ENCODE results near the gene USP20. TPM values are rescaled to one million over a fixed set of nuclear protein-coding genes. Genes with fewer than 3 reads are reported as not detected.

USP20 gene
- total RNA-seq, 1 donor from 2014 or later, result 15.7 TPM

DNA sequence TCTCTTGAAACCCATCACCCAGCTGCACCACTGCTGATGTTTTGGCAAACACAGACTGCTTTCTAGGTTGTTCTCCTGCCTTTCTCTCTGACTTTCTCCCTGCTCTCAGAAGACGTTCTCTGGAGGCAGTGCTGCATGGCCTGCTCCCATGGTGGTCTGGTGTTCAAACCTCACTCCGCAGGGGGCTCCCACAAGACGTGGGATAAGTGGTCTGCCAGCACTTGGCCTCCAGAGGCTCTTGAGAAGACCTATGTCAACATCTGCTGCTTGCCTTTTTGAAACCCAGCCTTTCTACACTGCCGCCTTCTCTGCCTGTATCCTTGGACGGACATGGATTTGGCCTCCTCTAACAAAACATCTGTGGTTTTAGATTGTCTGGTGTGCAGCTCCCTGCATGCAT lies 16.6 kb downstream of the USP20 start:
- TF ChIP-seq, protein P1, sequence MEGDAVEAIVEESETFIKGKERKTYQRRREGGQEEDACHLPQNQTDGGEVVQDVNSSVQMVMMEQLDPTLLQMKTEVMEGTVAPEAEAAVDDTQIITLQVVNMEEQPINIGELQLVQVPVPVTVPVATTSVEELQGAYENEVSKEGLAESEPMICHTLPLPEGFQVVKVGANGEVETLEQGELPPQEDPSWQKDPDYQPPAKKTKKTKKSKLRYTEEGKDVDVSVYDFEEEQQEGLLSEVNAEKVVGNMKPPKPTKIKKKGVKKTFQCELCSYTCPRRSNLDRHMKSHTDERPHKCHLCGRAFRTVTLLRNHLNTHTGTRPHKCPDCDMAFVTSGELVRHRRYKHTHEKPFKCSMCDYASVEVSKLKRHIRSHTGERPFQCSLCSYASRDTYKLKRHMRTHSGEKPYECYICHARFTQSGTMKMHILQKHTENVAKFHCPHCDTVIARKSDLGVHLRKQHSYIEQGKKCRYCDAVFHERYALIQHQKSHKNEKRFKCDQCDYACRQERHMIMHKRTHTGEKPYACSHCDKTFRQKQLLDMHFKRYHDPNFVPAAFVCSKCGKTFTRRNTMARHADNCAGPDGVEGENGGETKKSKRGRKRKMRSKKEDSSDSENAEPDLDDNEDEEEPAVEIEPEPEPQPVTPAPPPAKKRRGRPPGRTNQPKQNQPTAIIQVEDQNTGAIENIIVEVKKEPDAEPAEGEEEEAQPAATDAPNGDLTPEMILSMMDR (IDR thresholded peaks at IDR 0.05; ENCODE audit: insufficient read depth, low read length, poor library complexity, severe bottlenecking), result no peak
- H3K36me3 ChIP-seq (ENCODE audit: control insufficient read depth, insufficient read depth, low read length), result peaks cover 3% of the 10 kb centered on the region
- DNase-seq (ENCODE audit: low read depth), result no peak
- no peak overlapping the region for H3K4me3 ChIP-seq (ENCODE audit: low read depth, low read length)
- H3K27me3 ChIP-seq (ENCODE audit: control insufficient read depth, insufficient read depth, low read length), result no peaks in the 10 kb centered on the region

DNA sequence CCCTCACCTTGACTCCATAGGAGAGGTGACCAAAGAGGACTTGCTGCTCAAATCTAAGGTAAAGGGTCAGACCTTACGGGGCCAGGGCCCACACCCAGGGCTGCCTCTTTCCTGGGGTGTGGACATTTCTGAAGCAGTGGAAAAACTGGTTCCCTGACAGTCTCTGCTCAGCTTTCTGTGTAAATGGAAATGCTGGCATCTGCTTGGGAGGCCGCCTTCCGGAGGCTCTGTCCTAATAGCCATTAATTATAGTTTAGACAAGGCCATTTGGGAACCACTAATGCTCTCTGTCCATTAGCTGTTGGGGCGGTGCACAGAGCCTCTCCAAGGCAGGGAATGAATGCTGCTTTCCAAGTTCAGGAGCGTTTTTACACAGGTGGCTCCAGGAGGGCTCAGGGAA lies 17.3 kb downstream of the USP20 start:
- no peak for DNase-seq (ENCODE audit: low read depth)
- TF ChIP-seq, protein P1 (IDR thresholded peaks at IDR 0.05; ENCODE audit: insufficient read depth, low read length, poor library complexity, severe bottlenecking), result no peak
- Histone ChIP-seq H3K36me3 (ENCODE audit: control insufficient read depth, insufficient read depth, low read length) (peaks cover 4% of the 10 kb centered on the region), H3K4me3 (ENCODE audit: low read depth, low read length) (no peak overlapping the region), H3K27me3 (ENCODE audit: control insufficient read depth, insufficient read depth, low read length) (no peaks in the 10 kb centered on the region)

DNA sequence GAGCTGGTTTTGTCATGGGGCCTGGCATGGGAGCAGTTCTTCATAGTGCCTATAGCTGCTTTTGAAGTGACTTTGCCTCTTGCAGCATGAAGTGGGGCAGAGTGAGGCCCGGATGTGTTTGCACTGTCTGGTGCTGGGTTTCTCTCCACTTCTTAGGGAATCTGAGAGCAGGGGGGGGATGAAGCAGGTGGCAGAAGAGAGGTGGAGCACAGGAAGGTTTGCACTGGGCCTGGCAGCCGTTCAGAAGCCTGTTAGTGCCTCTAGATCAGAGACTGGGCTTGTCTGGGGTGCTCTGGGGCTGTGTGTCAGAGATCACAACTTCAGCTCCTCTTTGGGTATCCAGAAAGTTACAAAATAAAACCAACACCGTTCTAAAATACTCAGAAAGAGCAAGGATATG lies 18.4 kb downstream of the USP20 start:
- Histone ChIP-seq H3K36me3 (ENCODE audit: control insufficient read depth, insufficient read depth, low read length) (peaks cover 4% of the 10 kb centered on the region), H3K4me3 (ENCODE audit: low read depth, low read length) (no peak overlapping the region), H3K27me3 (ENCODE audit: control insufficient read depth, insufficient read depth, low read length) (no peaks in the 10 kb centered on the region)
- DNase-seq (ENCODE audit: low read depth), result no peak
- TF ChIP-seq, protein P1 (IDR thresholded peaks at IDR 0.05; ENCODE audit: insufficient read depth, low read length, poor library complexity, severe bottlenecking), result no peak

DNA sequence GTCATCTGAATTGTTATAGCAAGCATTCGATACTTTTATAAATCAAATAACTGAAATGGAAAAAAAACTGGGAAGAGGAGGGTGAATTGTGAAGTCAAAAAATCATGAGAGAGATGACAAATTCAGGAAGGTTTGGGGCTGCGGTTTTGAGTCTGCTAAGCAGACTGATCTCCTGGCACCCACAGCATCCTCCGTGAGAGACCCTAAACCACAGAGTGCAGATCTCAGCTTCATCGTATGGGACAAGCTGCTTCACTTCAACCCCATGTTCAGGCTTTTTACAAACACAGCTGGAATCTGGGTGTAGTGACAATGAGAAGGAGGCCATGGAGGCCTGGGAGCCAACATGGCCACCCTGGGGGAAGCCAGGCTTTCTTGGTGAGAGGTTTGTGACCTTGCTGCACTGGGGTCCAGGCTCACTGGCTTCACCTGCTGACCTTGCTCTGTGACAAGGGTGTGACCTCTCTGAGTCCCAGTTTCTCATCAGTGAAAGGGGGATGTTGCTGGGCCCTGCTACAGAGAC lies 19.4 kb downstream of the USP20 start:
- peaks cover 4% of the 10 kb centered on the region for H3K36me3 ChIP-seq (ENCODE audit: control insufficient read depth, insufficient read depth, low read length)
- TF ChIP-seq, protein P1 (IDR thresholded peaks at IDR 0.05; ENCODE audit: insufficient read depth, low read length, poor library complexity, severe bottlenecking), result no peak

DNA sequence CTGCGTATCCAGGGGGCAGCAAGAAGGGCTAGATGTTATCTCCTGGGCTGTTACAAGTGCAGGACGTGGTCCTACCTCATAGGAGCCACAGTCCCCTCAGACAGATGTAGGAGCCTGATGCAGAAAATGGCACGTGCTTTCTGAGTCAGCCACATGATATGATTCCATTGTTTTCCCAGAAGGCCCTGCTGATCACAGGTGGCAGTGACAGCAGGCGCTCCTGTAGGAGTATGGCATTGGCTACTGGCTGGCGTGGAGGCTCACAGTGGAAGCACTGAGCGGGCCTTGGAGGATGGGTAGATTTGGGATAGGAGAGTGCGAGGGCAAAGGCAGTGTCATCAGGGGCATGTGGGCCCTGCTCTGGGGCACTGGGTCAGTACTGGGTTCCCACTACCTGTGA lies 21.9 kb downstream of the USP20 start:
- Histone ChIP-seq H3K36me3 (ENCODE audit: control insufficient read depth, insufficient read depth, low read length) (peaks cover 4% of the 10 kb centered on the region), H3K4me3 (ENCODE audit: low read depth, low read length) (no peak overlapping the region), H3K27me3 (ENCODE audit: control insufficient read depth, insufficient read depth, low read length) (no peaks in the 10 kb centered on the region)
- TF ChIP-seq, protein P1 (IDR thresholded peaks at IDR 0.05; ENCODE audit: insufficient read depth, low read length, poor library complexity, severe bottlenecking), result no peak
- DNase-seq (ENCODE audit: low read depth), result no peak

More for the DNA sequence above, 19.4 kb downstream of the USP20 start:
- Histone ChIP-seq H3K4me3 (ENCODE audit: low read depth, low read length) (no peak overlapping the region), H3K27me3 (ENCODE audit: control insufficient read depth, insufficient read depth, low read length) (no peaks in the 10 kb centered on the region)
- no peak for DNase-seq (ENCODE audit: low read depth)

Measured in kidney epithelial cell (primary cell).